ENCODE data around the gene ATL1.
"Not testable (repeated sequence)": the region's sequence is repeated elsewhere in the genome, so short reads cannot be mapped to it uniquely, and the experiment has no call there.

ATL1 gene

GRCh38 chr14:50616275-50616674 lies 56.3 kb downstream of the ATL1 start:
- no peak overlapping the region for H3K4me3 ChIP-seq (replicated peaks in 1 of 2; ENCODE audit: low read depth in 2 of 2, low read length in 2 of 2)
- DNase-seq (ENCODE audit: low read depth in 2 of 2), result no peak
- TF ChIP-seq CTCF (IDR thresholded peaks at IDR 0.05; ENCODE audit: low read depth, low read length), result no peak

- no peak overlapping the region for H3K4me3 ChIP-seq (replicated peaks in 1 of 2; ENCODE audit: low read depth in 2 of 2, low read length in 2 of 2)
- peak; percentile 71 to 74 for DNase-seq (ENCODE audit: low read depth in 2 of 2)
- TF ChIP-seq CTCF (IDR thresholded peaks at IDR 0.05; ENCODE audit: low read depth, low read length), result peak; percentile 75
Measured at GRCh38 chr14:50619569-50620141, 59.7 kb downstream of the ATL1 start.

GRCh38 chr14:50620341-50620740 lies 60.4 kb downstream of the ATL1 start:
- H3K4me3 ChIP-seq (replicated peaks in 1 of 2; ENCODE audit: low read depth in 2 of 2, low read length in 2 of 2), result no peak overlapping the region
- peak in 1 of 2 donors; percentile 52 for DNase-seq (ENCODE audit: low read depth in 2 of 2)
- TF ChIP-seq CTCF (IDR thresholded peaks at IDR 0.05; ENCODE audit: low read depth, low read length), result no peak

GRCh38 chr14:50622978-50623377 lies 63.0 kb downstream of the ATL1 start:
- no peak for TF ChIP-seq CTCF (IDR thresholded peaks at IDR 0.05; ENCODE audit: low read depth, low read length)
- no peak overlapping the region for H3K4me3 ChIP-seq (replicated peaks in 1 of 2; ENCODE audit: low read depth in 2 of 2, low read length in 2 of 2)

GRCh38 chr14:50624447-50624846 lies 64.5 kb downstream of the ATL1 start:
- H3K4me3 ChIP-seq (replicated peaks in 1 of 2; ENCODE audit: low read depth in 2 of 2, low read length in 2 of 2), result no peak overlapping the region
- no peak for DNase-seq (ENCODE audit: low read depth in 2 of 2)
- TF ChIP-seq CTCF (IDR thresholded peaks at IDR 0.05; ENCODE audit: low read depth, low read length), result no peak

More at GRCh38 chr14:50622978-50623377, 63.0 kb downstream of the ATL1 start:
- DNase-seq (ENCODE audit: low read depth in 2 of 2), result no peak

GRCh38 chr14:50624947-50625346 lies 65.0 kb downstream of the ATL1 start:
- not testable (repeated sequence) for H3K4me3 ChIP-seq (replicated peaks in 1 of 2; ENCODE audit: low read depth in 2 of 2, low read length in 2 of 2); DNase-seq (ENCODE audit: low read depth in 2 of 2)

GRCh38 chr14:50631408-50631821 lies 71.5 kb downstream of the ATL1 start:
- no peak for DNase-seq (ENCODE audit: low read depth in 2 of 2)
- H3K4me3 ChIP-seq (replicated peaks in 1 of 2; ENCODE audit: low read depth in 2 of 2, low read length in 2 of 2), result no peak overlapping the region
- TF ChIP-seq CTCF (IDR thresholded peaks at IDR 0.05; ENCODE audit: low read depth, low read length), result no peak

Data from cardiac fibroblast (primary cell).